Stomach (tissue), 9 donors: Measurements from ENCODE around the gene PIP4K2B. TPM values are rescaled to one million over a fixed set of nuclear protein-coding genes. Genes with fewer than 3 reads are reported as not detected.

Experiments
- DNase-seq, 2 donors: peaks; one replicate each; pipeline versions ENCODE4 v3.0.0 to v3.0.0-alpha.2; 2013 to 2019
- H3K27ac ChIP-seq, 5 donors: fragments of 200-600 bp in 4 of 5; sonication (generic) in 4 of 5; one replicate each; pipeline ENCODE4 v1.5.1; 2013 to 2019; ENCODE audit warnings: mild to moderate bottlenecking in 1 of 5, moderate library complexity in 1 of 5
- H3K27me3 ChIP-seq, 3 donors: fragments of 200-600 bp; sonication (generic); one replicate each; pipeline ENCODE4 v1.5.1; 2017 to 2019; ENCODE audit warnings: mixed run types in 1 of 3
- H3K36me3 ChIP-seq, 4 donors: fragments of 200-600 bp; sonication (generic); 1 replicate in 3 of 4; 2 replicates in 1 of 4; pipeline ENCODE4 v1.5.1; 2016 to 2019
- H3K4me1 ChIP-seq, 4 donors: fragments of 200-600 bp; sonication (generic); one replicate each; pipeline ENCODE4 v1.5.1; 2016 to 2019
- H3K4me3 ChIP-seq, 4 donors: fragments of 200-600 bp; sonication (generic) in 3 of 4; one replicate each; pipeline ENCODE4 v1.5.1; 2016 to 2019; ENCODE audit warnings: mild to moderate bottlenecking in 1 of 4
- H3K9me3 ChIP-seq, 4 donors: fragments of 200-600 bp; sonication (generic); one replicate each; pipeline ENCODE4 v1.5.1; 2016 to 2019
- CTCF ChIP-seq, 7 experiments: fragments of 450-650 bp in 4 of 7; fragments of 200-600 bp in 3 of 7; sonication (generic) in 3 of 7; IDR thresholded peaks; one replicate each; pipeline ENCODE4 v1.5.1; 2016 to 2019; ENCODE audit warnings: antibody characterized with exemption in 7 of 7, control low read depth in 2 of 7, mild to moderate bottlenecking in 1 of 7
- EP300 ChIP-seq: sonication (generic); formaldehyde crosslinking; IDR thresholded peaks from one replicate; pipeline ENCODE4 v1.6.1; 2017; ENCODE audit warnings: antibody characterized with exemption
- POLR2A ChIP-seq, 4 donors: fragments of 450-650 bp; IDR thresholded peaks; one replicate each; pipeline ENCODE4 v1.6.1; 2016; ENCODE audit warnings: antibody characterized with exemption in 4 of 4, control low read depth in 2 of 4, mild to moderate bottlenecking in 1 of 4, moderate library complexity in 1 of 4
- POLR2AphosphoS5 ChIP-seq, 3 donors: sonication (generic); formaldehyde crosslinking; IDR thresholded peaks; one replicate each; pipeline ENCODE4 v1.6.1; 2016; ENCODE audit warnings: antibody characterized with exemption in 3 of 3
- WGBS, 5 donors: extraction: QIAGEN DNeasy Blood & Tissue Kit in 3 of 5; methylation state at CpG; one replicate each; pipeline versions ENCODE4 v1.1.5 to v1.1.7; 2013 to 2018; 5-methylcytosine and 5-hydroxymethylcytosine counted together
- intact Hi-C: fragments of 100-400 bp; cut with DNase I; formaldehyde crosslinking; loops from one replicate; pipeline ENCODE4 v1.15.1; 2023; ENCODE audit warnings: low total_unique reads
- polyA plus RNA-seq, 3 donors: library from polyadenylated mRNA; stranded (reverse); fragments of 200-250 nt; gene quantifications; one replicate each; pipeline ENCODE4 v1.2.3, GENCODE V29; 2013
- total RNA-seq, 5 donors: library from RNA; depleted of rRNA; stranded (reverse); fragments of >200 nt; gene quantifications; one replicate each; pipeline versions ENCODE4 v1.1.0 to v1.2.3, GENCODE V29; 2014 to 2016
- donor health status: healthy with polysubstance abuse.
- donor health status: Bipolar disorder and iron deficiency.
- donor health status: healthy.

Gene PIP4K2B
- total and polyA plus RNA-seq, 8 donors, result 9.9 to 99.2 (median 23.3) TPM

DNA sequence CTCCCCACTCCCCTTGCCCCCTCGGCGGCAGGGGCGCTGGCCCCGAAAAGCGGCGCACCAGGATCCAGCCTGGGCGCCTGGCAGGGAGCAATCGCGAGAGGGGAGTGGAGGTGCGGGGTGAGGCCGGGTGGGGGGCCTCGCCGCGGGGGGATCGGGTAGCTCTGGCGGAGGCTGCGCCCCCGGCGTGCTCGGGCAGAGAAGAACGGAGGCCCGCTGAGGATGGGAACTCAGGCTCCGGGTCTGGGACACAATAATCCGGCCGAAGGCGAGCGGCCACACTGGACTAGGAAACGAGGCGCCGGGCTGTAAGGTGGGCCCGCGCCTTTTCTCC lies 50.5 kb downstream of the PIP4K2B start:
- Histone ChIP-seq H3K27ac (peak overlapping the region; percentile 89 to 94 (median 93)), H3K9me3 (no peaks in the 10 kb centered on the region), H3K4me1 (peaks cover 63 to 91% (median 81%) of the 10 kb centered on the region in 4 donors), H3K27me3 (peaks cover 0 to 45% (median 15%) of the 10 kb centered on the region in 3 donors), H3K4me3 (peak overlapping the region; percentile 83 to 88 (median 84)), H3K36me3 (peaks cover 0 to 1% (median 0%) of the 10 kb centered on the region in 4 donors)
- intact Hi-C loops, result no loop called here
- no peak for TF ChIP-seq POLR2AphosphoS5 (IDR thresholded peaks at IDR 0.05)
- TF ChIP-seq POLR2A (IDR thresholded peaks at IDR 0.05), result no peak
- TF ChIP-seq EP300, result no peak
- TF ChIP-seq CTCF (IDR thresholded peaks at IDR 0.05), result no peak
- no peak for DNase-seq
- WGBS, 5 donors, result 0 to 3% (median 1%) methylated on average over 6 to 32 of the region's 32 CpGs

DNA sequence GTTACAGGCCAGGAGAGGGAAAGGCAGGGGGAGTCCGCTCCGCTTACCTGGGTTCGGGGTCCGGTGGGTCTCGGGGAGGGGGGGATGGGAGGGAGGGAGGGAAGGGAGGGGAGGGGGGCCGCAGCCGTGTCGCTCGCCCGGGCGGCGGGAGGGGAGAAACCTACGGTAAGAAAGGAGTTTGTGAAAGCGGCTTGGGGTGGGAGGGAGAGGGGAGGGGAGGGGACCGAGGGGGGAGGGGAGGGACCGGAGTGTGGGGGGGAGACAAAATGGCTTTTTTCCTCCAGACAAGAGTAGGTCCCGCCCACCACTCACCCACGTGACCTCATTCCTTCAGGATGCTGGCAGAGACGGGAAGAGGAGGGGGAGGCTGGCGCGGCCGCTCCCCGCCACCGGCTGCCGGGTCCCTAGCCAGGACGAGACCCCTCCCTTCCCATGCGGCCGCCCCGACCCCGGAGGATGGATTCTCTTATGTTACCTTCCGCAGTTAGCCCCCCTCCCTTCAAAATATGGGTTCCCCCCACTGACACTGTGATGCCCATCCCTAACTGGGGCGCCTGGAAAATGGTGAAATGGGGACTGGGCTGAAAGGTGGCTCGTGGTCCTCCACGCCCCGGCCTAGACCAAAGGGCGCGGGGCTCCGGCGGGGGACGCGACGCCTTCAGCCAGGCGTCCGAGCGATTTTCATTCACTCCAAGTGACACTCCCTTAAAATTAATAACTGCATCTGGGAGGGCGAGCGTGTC lies 51.0 kb downstream of the PIP4K2B start, which contains the start of gene PCGF2:
Gene PCGF2 (minus strand): TSS at position 188 of the 743 bp plus-strand sequence. CDS start 7,934 bp downstream, outside the sequence.
- no peaks in the 10 kb centered on the region for H3K9me3 ChIP-seq
- H3K27ac ChIP-seq, result peak within 1 kb of the TSS; percentile 89 to 94 (median 93)
- intact Hi-C loops, result no loop called here
- H3K4me1 ChIP-seq, result peaks cover 61 to 91% (median 81%) of the 10 kb centered on the region in 4 donors
- H3K27me3 ChIP-seq, result peaks cover 0 to 45% (median 15%) of the 10 kb centered on the region in 3 donors
- H3K36me3 ChIP-seq, result no peaks in the 10 kb centered on the region
- H3K4me3 ChIP-seq, result peak within 1 kb of the TSS; percentile 83 to 88 (median 84)
- peak; percentile 85 to 97 for DNase-seq
- 1 to 2% (median 1%) methylated on average over 28 to 47 of the region's 47 CpGs for WGBS, 5 donors
- TF ChIP-seq POLR2AphosphoS5 (IDR thresholded peaks at IDR 0.05) (peak in 2 of 3 donors; percentile 24 to 72), POLR2A (IDR thresholded peaks at IDR 0.05) (no peak), EP300 (no peak)

DNA sequence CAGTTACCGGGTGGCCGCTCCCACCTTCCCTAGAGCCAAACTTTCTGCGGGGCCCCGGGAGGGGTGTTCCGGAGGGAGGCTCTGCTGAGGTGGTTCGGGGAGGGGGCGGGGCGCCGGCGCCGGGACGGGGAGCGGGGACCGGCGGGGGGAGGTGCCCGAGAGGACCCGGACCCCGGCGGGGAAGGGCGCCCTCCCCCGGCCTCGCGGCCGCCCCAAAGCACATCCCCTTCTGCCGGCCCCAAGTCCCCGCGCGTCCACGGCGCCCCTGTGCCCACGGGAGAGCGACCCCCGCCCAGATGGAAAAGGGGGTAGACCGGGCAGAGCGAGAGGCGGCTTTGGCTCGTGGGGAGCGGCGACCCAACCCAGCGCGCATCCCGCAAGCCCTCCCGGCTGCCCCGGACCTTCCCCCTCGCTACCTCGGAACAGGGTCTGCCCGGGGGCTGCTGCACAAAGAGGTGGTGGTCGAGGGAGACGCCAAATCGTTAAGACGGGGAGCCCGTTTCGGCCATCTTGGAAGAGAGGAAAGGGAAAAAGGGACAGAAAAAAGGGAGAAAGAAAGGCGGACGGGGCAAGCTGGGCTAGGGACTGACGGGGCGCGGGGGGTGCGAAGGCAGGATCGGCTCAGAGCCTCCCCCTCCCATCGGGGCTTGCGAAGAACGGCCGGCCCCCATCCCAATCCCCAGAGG lies 51.8 kb downstream of the PIP4K2B start:
- DNase-seq, result peak in 1 of 2 donors; percentile 82

GRCh38 chr17:38746849-38747462 lies 52.4 kb downstream of the PIP4K2B start:
- no peak for TF ChIP-seq EP300
- TF ChIP-seq POLR2A (IDR thresholded peaks at IDR 0.05), result no peak
- TF ChIP-seq POLR2AphosphoS5 (IDR thresholded peaks at IDR 0.05), result no peak
- no peak for TF ChIP-seq CTCF (IDR thresholded peaks at IDR 0.05)
- Histone ChIP-seq H3K9me3 (no peaks in the 10 kb centered on the region), H3K36me3 (no peaks in the 10 kb centered on the region), H3K4me3 (peak overlapping the region; percentile 83 to 88 (median 84)), H3K27ac (peak overlapping the region; percentile 79 to 94 (median 93)), H3K27me3 (peaks cover 0 to 45% (median 15%) of the 10 kb centered on the region in 3 donors), H3K4me1 (peaks cover 71 to 96% (median 88%) of the 10 kb centered on the region in 4 donors)
- DNase-seq, result no peak
- intact Hi-C loops, result no loop called here
- 5 to 10% (median 9%) methylated on average over 10 to 21 of the region's 21 CpGs for WGBS, 5 donors

More for the DNA sequence above, 51.8 kb downstream of the PIP4K2B start:
- Histone ChIP-seq H3K36me3 (no peaks in the 10 kb centered on the region), H3K27ac (peak overlapping the region; percentile 79 to 94 (median 93)), H3K27me3 (peaks cover 0 to 45% (median 15%) of the 10 kb centered on the region in 3 donors), H3K4me1 (peaks cover 65 to 93% (median 83%) of the 10 kb centered on the region in 4 donors), H3K9me3 (no peaks in the 10 kb centered on the region), H3K4me3 (peak overlapping the region; percentile 83 to 88 (median 84))
- intact Hi-C loops, result no loop called here
- TF ChIP-seq CTCF (IDR thresholded peaks at IDR 0.05), result no peak
- TF ChIP-seq POLR2A (IDR thresholded peaks at IDR 0.05), result no peak
- no peak for TF ChIP-seq EP300
- no peak for TF ChIP-seq POLR2AphosphoS5 (IDR thresholded peaks at IDR 0.05)
- WGBS, 5 donors, result 0 to 2% (median 2%) methylated on average over 47 to 63 of the region's 64 CpGs
